GM19467 (cell line): ENCODE data around the gene DDX50.
A peak's percentile ranks its signal among the peaks of the same experiment; 100 is the strongest.
"Not testable (repeated sequence)": the region's sequence is repeated elsewhere in the genome, so short reads cannot be mapped to it uniquely, and the experiment has no call there.

Experiments
- ATAC-seq: cut with Tn5 transposase; IDR thresholded peaks from one replicate; pipeline ENCODE4 v1.9.1; 2021; ENCODE audit warnings: mild to moderate bottlenecking, moderate library complexity; ENCODE audit not compliant: unreplicated experiment

The DDX50 gene, protein sequence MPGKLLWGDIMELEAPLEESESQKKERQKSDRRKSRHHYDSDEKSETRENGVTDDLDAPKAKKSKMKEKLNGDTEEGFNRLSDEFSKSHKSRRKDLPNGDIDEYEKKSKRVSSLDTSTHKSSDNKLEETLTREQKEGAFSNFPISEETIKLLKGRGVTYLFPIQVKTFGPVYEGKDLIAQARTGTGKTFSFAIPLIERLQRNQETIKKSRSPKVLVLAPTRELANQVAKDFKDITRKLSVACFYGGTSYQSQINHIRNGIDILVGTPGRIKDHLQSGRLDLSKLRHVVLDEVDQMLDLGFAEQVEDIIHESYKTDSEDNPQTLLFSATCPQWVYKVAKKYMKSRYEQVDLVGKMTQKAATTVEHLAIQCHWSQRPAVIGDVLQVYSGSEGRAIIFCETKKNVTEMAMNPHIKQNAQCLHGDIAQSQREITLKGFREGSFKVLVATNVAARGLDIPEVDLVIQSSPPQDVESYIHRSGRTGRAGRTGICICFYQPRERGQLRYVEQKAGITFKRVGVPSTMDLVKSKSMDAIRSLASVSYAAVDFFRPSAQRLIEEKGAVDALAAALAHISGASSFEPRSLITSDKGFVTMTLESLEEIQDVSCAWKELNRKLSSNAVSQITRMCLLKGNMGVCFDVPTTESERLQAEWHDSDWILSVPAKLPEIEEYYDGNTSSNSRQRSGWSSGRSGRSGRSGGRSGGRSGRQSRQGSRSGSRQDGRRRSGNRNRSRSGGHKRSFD

GRCh38 chr10:68901105-68901927 is at the start of gene DDX50:
Gene DDX50 (plus strand): TSS chr10:68901315. CDS start chr10:68901385, 70 bp downstream.
- peak; percentile 97 for ATAC-seq

DNA sequence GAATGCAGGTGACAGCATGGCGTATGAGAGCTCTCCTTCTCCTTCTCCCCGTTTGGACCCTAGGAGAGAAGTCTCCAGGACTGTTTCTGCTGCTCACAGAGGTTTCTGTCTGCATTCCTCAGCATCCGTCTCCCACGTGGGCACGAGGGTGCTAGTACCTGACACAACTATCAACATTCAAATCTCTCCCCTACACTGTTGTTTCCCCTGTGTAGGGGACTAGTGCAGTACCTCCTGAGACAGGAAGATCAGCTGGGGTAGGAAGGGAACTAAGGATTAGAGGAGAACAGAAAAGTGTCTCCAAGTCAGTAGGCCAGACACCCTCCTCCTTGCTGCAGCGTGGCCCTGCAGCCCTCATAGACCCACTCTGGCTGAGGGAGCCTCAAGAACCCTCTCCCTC is 44.8 kb upstream of the DDX50 start:
- no peak for ATAC-seq

GRCh38 chr10:68857005-68857404 is 44.1 kb upstream of the DDX50 start:
- ATAC-seq, result no peak

DNA sequence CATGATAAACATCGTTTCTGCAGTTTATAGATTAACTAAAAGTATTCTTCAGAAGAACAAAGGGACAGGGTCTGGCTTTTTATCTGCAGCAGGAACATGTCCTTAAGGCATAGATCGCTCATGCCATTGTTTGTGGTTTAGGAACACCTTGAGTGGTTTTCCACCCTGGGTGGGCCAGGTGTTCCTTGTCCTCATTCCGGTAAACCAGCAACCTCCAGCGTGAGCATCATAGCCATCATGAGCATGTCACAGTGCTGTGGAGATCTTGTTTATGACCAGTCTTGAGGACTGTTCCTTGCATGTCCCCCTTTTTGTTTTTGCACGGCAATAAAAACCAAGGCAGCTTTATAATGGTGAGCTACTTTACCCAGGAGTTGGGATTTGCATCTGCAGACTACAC is 39.9 kb upstream of the DDX50 start:
- ATAC-seq, result no peak

- no peak for ATAC-seq
Measured at GRCh38 chr10:68864611-68865010, 36.5 kb upstream of the DDX50 start.

DNA sequence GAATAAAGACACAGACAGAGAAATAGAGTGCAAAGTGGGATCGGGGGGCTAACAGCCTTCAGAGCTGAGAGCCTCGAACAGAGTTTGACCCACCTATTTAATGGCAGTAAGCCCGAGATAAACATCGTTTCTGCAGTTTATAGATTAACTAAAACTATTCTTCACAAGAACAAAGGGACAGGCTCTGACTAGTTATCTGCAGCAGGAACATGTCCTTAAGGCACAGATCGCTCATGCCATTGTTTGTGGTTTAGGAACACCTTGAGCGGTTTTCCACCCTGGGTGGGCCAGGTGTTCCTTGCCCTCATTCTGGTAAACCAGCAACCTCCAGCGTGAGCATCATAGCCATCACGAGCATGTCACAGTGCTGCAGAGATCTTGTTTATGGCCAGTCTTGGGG is 32.9 kb upstream of the DDX50 start:
- ATAC-seq, result not testable (repeated sequence)

DNA sequence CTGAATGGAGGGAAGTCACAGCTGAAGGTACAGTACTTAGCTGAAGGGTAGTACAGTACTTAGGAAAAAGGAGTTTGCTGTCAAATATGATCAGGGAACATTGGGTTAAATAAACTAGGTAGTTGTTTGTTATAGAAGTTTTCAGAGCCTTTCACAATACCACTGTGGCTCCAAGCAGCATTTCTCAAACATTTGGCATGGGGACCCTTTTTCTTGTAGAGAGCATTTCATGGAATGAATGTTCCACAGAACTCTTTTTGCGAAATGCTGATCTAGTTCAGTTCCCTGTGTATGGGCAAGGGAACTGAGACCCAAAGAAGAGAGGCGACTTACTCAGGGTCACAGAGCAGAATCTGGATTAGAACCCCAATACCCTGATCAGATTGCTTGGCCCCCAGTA is 31.5 kb upstream of the DDX50 start:
- ATAC-seq, result no peak

DNA sequence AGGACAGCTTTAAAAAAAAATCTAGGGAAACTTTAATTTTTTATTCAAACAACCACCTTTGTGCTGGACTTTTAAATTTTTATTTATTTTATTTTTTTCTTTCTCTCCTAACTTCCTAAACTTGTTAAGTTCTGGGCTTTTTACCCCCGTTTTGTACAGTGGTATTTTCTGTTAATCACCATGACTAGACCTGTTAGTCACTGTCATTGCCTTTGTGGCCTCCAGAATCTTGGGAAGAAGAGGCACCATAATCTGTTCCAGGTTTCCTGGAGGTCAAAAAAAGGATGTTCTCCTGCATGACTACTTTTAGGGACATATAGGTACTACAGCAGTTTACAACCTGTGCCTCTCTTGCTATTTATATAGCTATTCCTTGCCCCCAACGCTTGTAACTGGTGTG is 31.1 kb upstream of the DDX50 start:
- no peak for ATAC-seq

DNA sequence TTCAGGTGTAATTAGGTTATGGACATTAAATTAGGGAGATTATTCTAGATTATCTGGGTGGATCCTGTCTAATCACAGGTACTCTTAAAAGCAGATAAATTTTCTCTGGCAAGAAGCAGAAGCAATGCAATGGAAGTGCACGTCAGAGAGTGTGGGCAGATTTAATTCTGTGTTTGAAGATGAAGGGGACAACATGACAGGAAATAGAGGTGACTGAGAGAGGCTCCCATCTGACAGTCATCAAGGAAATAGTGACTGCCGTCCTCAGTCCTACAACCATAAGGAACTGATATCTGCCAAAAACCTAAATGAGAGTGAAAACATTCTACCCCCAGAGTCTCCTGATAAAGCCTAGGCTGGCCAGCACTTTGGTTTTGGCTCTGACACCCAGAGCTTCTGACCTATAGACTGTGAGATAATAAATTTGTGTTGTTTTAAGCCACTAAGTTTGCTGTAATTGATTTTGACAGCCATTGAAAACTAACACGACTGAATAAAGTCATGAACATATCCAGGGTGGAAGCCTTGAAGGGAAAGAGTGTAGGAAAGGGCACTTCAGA is 30.5 kb upstream of the DDX50 start:
- ATAC-seq, result no peak

DNA sequence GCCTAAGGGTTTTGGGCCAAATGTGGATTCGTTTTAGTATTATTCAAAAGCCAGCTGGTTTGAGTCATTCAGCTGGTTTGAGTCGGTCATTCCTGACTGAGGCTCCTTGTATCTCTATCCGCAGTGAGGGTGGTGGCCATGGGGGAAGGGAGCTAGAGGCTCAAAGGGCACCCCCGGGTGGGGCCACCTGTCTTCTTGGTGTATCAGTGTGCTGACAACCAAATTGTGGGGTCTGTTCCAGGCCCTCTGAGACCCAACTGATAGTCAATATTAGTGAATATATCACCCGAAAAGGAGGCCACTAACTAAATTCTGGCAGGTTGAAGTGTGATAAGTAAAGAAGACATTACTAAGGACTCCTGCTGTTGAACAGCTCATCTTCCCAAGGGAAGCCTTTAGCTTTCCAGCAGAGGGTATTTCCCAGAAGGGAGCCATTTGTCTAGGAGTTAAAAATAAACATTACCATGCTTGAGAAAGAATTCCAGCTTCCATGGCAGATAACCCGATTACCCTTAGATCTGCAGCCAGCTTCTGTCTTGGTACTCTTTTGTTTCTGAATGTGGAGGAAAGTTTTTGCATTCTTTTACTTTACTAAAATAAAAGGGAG is 29.9 kb upstream of the DDX50 start:
- no peak for ATAC-seq

DNA sequence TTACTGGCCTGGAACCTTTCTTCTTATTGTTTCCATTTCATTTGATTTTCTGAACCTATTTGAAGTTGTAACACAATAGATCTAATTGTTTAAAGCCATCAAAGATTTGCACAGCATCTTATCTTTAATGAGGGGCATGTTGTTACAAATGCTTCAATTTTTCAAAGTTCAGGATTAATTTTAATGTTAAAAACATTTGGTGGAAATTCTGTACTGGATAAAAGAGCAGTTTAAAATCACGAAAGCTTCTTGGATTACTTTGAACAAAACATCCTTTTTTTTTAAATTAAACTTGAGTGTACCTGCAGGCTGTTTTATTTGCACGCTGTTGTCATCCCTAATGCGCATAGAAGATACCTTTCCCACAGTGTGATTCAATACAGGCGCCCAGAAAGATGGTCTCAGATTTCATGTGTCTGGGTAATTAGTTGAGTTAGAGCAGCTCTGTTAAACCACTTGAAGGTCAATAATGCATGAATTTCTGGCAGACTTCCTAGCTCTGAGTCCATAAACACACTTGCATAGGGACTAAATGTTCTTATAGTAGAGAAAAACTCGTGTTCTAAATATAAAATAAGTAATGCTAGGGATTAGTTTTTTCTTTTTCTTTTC is 29.3 kb upstream of the DDX50 start:
- no peak for ATAC-seq

- no peak for ATAC-seq
Measured at GRCh38 chr10:68876246-68877138, 24.6 kb upstream of the DDX50 start.

- ATAC-seq, result no peak
Measured at GRCh38 chr10:68877482-68878110, 23.5 kb upstream of the DDX50 start.

GRCh38 chr10:68878496-68878895 is 22.6 kb upstream of the DDX50 start:
- no peak for ATAC-seq

DNA sequence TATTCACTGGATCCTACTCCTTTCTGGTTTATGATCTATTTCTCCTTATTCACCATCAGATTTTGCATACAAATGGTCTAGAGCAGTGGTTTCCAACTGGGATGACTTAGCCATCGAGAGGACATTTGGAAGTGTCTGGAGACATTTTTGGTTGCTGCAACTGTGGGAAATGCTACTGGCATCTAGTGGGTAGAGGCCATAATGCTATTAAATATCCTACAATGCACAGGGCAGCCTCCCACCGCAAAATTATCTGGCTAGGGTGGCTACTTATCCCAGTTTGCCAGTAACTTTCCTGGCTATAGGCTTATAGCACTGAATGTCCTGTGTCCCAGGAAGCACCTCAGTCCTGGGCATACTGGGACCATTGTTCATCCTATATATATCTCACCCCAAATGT is 21.5 kb upstream of the DDX50 start:
- no peak for ATAC-seq

DNA sequence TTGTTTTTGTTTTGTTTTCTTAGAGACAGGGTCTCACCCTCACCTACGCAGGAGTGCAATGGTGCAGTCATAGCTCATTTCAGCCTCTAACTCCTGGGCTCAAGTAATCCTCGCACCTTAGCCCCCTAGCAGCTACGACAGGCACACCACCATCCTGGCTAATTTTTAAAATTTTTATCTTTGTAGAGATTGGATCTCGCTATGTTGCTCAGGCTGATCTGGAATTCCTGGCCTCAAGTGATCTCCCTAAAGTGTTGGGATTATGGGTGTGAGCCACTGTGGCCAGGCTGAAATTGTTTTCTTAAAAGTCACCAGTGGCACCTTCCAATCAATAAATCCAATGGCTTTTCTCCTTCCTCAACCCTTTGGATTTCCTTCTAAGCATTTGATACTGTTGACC is 20.9 kb upstream of the DDX50 start:
- ATAC-seq, result no peak

- ATAC-seq, result no peak
Measured at GRCh38 chr10:68895041-68895440, 6.1 kb upstream of the DDX50 start.

GRCh38 chr10:68897336-68897741 is 3.8 kb upstream of the DDX50 start:
- no peak for ATAC-seq
